ENCODE results near the gene CTDNEP1. TPM values are rescaled to one million over a fixed set of nuclear protein-coding genes. Genes with fewer than 3 reads are reported as not detected.

CTDNEP1 gene
- total and polyA plus RNA-seq, 2 donors (not counting 3 experiments of a cell fraction or from before 2014, with no cell fraction given) = 130 to 143 TPM

- no peak for FAIRE-seq
- H3K9ac ChIP-seq (replicated peaks; ENCODE audit: extremely low read depth, insufficient read depth, low read length) = peak overlapping the region; percentile 92
- peak overlapping the region; percentile 95 for H3K27ac ChIP-seq (ENCODE audit: insufficient read depth, low read depth, low read length)
- H3K4me3 ChIP-seq (replicated peaks in 1 of 3; ENCODE audit: insufficient read depth in 1 of 3, low read depth in 1 of 3, low read length in 3 of 3) = peak overlapping the region; percentile 30 to 91 (median 83)
- intact Hi-C loops (cut with micrococcal nuclease) = no loop called here
- dilution Hi-C loops (cut with MboI; ENCODE audit: extremely low pct_ligation_motif_present, low sequenced_read_pairs) = no loop called here
- ChIA-PET POLR2A (interaction anchor here (0.8 kb wide), 1 partner anchor 88 kb away, joined by 5 read pairs; the partner anchor contains the start of gene NEURL4), CTCF (interaction anchor here (1.0 to 3.4 kb wide), 4 partner anchors 21 to 195 kb away, joined by 3 to 24 read pairs (median 12); partner anchors contain the start of genes ACADVL and DLG4)
- H3K36me3 ChIP-seq (ENCODE audit: control insufficient read depth in 2 of 2, extremely low read depth in 1 of 2, insufficient read depth in 2 of 2, low read length in 2 of 2) = peaks cover 14 to 21% of the 10 kb centered on the region in 2 experiments
- H3K27me3 ChIP-seq (ENCODE audit: control insufficient read depth in 2 of 2, insufficient read depth in 2 of 2, low read length in 2 of 2) = no peaks in the 10 kb centered on the region
- no peak for DNase-seq (ENCODE audit: low read depth, low spot score)
- peaks cover 46% of the 10 kb centered on the region for H3K79me2 ChIP-seq (ENCODE audit: control insufficient read depth, insufficient read depth, low read length)
- no TSS peak for BruUV-seq (replicated peaks)
- TF ChIP-seq MYC (IDR thresholded peaks at IDR 0.05; ENCODE audit: low read depth, low read length) (no peak), JUN (IDR thresholded peaks at IDR 0.05; ENCODE audit: borderline replicate concordance, insufficient read depth, insufficient read length, low read depth) (no peak), GATA2 (IDR thresholded peaks at IDR 0.05; ENCODE audit: insufficient read depth, insufficient read length, low read depth, low read length) (no peak), EZH2 (IDR thresholded peaks at IDR 0.05; ENCODE audit: borderline replicate concordance, low read depth, low read length, severe bottlenecking) (no peak), POLR2AphosphoS5 (IDR thresholded peaks at IDR 0.05; ENCODE audit: insufficient read depth, low read depth, low read length) (no peak), CTCF (IDR thresholded peaks at IDR 0.05; ENCODE audit: extremely low read depth in 1 of 2, insufficient read depth in 1 of 2, low read depth in 1 of 2, low read length in 2 of 2) (no peak), MAX (IDR thresholded peaks at IDR 0.05; ENCODE audit: insufficient read depth, insufficient read length) (no peak), FOS (IDR thresholded peaks at IDR 0.05; ENCODE audit: borderline replicate concordance, insufficient read depth, low read length) (no peak), POLR2A (IDR thresholded peaks at IDR 0.05; ENCODE audit: low read depth, low read length) (no peak)
- H3K4me1 ChIP-seq (ENCODE audit: control insufficient read depth, extremely low read depth, insufficient read depth, low read length) = peaks cover 31% of the 10 kb centered on the region
- H3K9me1 ChIP-seq (replicated peaks; ENCODE audit: control insufficient read depth, extremely low read depth, insufficient read depth, low read length) = no peaks in the 10 kb centered on the region
- no peaks in the 10 kb centered on the region for H3K9me3 ChIP-seq (replicated peaks; ENCODE audit: control insufficient read depth, insufficient read depth, low read length)
- no peaks in the 10 kb centered on the region for H4K20me1 ChIP-seq (replicated peaks; ENCODE audit: control insufficient read depth, extremely low read depth, insufficient read depth, low read length)
- H3K4me2 ChIP-seq (ENCODE audit: insufficient read depth, low read length) = peak overlapping the region; percentile 83
- no peak overlapping the region for H2AFZ ChIP-seq (ENCODE audit: low read depth, low read length)
Measured at GRCh38 chr17:7241090-7241733, 10.3 kb downstream of the CTDNEP1 start.

Measured in endothelial cell of umbilical vein (primary cell).